HEK293 (cell line): Measurements from ENCODE around the gene CD44.

Experiments used
- CTCF ChIA-PET: fragments of 350-600 bp; formaldehyde crosslinking; extraction: SDS; loops from one replicate; lab custom pipeline; 2021; ENCODE audit warnings: antibody characterized with exemption; lab: Yijun Ruan, JAX
- POLR2A ChIA-PET: fragments of 300-600 bp; formaldehyde crosslinking; extraction: SDS; loops from one replicate; lab custom pipeline; 2020; ENCODE audit warnings: antibody characterized with exemption, inconsistent platforms; lab: Yijun Ruan, JAX
- H3K27ac ChIP-seq: fragments of 200-500 bp; sonication (Bioruptor generic); 2 replicates; pipeline ENCODE4 v1.5.1; 2014; ENCODE audit warnings: low read depth, low read length, control low read depth, inconsistent platforms; ENCODE audit errors: extremely low read depth
- H3K36me3 ChIP-seq, 2 experiments: fragments of 200-500 bp in 1 of 2; sonication (Bioruptor generic) in 1 of 2; 1 replicate in 1 of 2; 2 replicates in 1 of 2; pipeline ENCODE4 v1.5.1; 2014 to 2017; ENCODE audit warnings: inconsistent platforms in 2 of 2, low read length in 2 of 2; ENCODE audit not compliant: control insufficient read depth in 2 of 2, insufficient read depth in 1 of 2
- H3K4me1 ChIP-seq: fragments of 200-500 bp; sonication (Bioruptor generic); 2 replicates; pipeline ENCODE4 v1.5.1; 2014; ENCODE audit warnings: mild to moderate bottlenecking, low read length, inconsistent platforms; ENCODE audit not compliant: control insufficient read depth, insufficient read depth
- H3K4me3 ChIP-seq: 2 replicates; pipeline ENCODE4 v1.5.1; 2011; ENCODE audit warnings: low read depth, mild to moderate bottlenecking, control low read depth, low read length, moderate library complexity
- H3K9me3 ChIP-seq: fragments of 200-500 bp; sonication (Bioruptor generic); 2 replicates; pipeline ENCODE4 v1.5.1; 2014; ENCODE audit warnings: low read depth, low read length, inconsistent platforms; ENCODE audit not compliant: control insufficient read depth, insufficient read depth
- EGR2 ChIP-seq: fragments of 450-650 bp; formaldehyde crosslinking; IDR thresholded peaks from 2 replicates; pipeline ENCODE4 v1.5.1; 2016; ENCODE audit warnings: low read depth, missing biosample characterization, missing genetic modification characterization
- GLIS1 ChIP-seq: fragments of 450-650 bp; formaldehyde crosslinking; IDR thresholded peaks from 2 replicates; pipeline ENCODE4 v1.5.1; 2016; ENCODE audit warnings: missing biosample characterization, missing genetic modification characterization
- KLF7 ChIP-seq: fragments of 450-650 bp; formaldehyde crosslinking; IDR thresholded peaks from 2 replicates; pipeline ENCODE4 v1.5.1; 2016; ENCODE audit warnings: missing biosample characterization, missing genetic modification characterization, borderline replicate concordance
- MEIS1 ChIP-seq: sonication (generic); formaldehyde crosslinking; IDR thresholded peaks from 2 replicates; pipeline ENCODE4 v1.8.1; 2022; ENCODE audit warnings: missing genetic modification reagents, mild to moderate bottlenecking, borderline replicate concordance
- MZF1 ChIP-seq: fragments of 450-650 bp; formaldehyde crosslinking; IDR thresholded peaks from 2 replicates; pipeline ENCODE4 v1.5.1; 2017; ENCODE audit warnings: missing biosample characterization, missing genetic modification characterization, borderline replicate concordance
- SP7 ChIP-seq: fragments of 450-650 bp; formaldehyde crosslinking; IDR thresholded peaks from 2 replicates; pipeline ENCODE4 v1.5.1; 2016; ENCODE audit warnings: missing biosample characterization, missing genetic modification characterization
- WT1 ChIP-seq: fragments of 450-650 bp; formaldehyde crosslinking; IDR thresholded peaks from 2 replicates; pipeline ENCODE4 v1.5.1; 2016; ENCODE audit warnings: missing biosample characterization, missing genetic modification characterization
- ZBTB7A ChIP-seq: fragments of 450-650 bp; formaldehyde crosslinking; IDR thresholded peaks from 2 replicates; pipeline ENCODE4 v1.5.1; 2016; ENCODE audit warnings: low read depth, missing biosample characterization, missing genetic modification characterization
- ZFHX2 ChIP-seq: fragments of 450-650 bp; formaldehyde crosslinking; conservative IDR thresholded peaks from 2 replicates; pipeline ENCODE4 v1.5.1; 2016; ENCODE audit warnings: missing biosample characterization, missing genetic modification characterization
- ZNF146 ChIP-seq: fragments of 450-650 bp; formaldehyde crosslinking; IDR thresholded peaks from 2 replicates; pipeline ENCODE4 v1.5.1; 2016; ENCODE audit warnings: missing biosample characterization, missing genetic modification characterization
- ZNF239 ChIP-seq: fragments of 450-650 bp; formaldehyde crosslinking; IDR thresholded peaks from 2 replicates; pipeline ENCODE4 v1.5.1; 2016; ENCODE audit warnings: missing biosample characterization, missing genetic modification characterization
- ZNF324 ChIP-seq: fragments of 450-650 bp; formaldehyde crosslinking; IDR thresholded peaks from 2 replicates; pipeline ENCODE4 v1.5.1; 2016; ENCODE audit warnings: missing biosample characterization, missing genetic modification characterization
- ZNF394 ChIP-seq: fragments of 450-650 bp; formaldehyde crosslinking; IDR thresholded peaks from 2 replicates; pipeline ENCODE4 v1.5.1; 2016; ENCODE audit warnings: missing biosample characterization, missing genetic modification characterization, mild to moderate bottlenecking, moderate library complexity, borderline replicate concordance
- ZNF48 ChIP-seq: fragments of 450-650 bp; formaldehyde crosslinking; IDR thresholded peaks from 2 replicates; pipeline ENCODE4 v1.5.1; 2016; ENCODE audit warnings: missing biosample characterization, missing genetic modification characterization
- ZNF560 ChIP-seq: fragments of 450-650 bp; formaldehyde crosslinking; IDR thresholded peaks from 2 replicates; pipeline ENCODE4 v1.5.1; 2017; ENCODE audit warnings: missing biosample characterization, missing genetic modification characterization, borderline replicate concordance
- ZNF621 ChIP-seq: fragments of 450-650 bp; formaldehyde crosslinking; IDR thresholded peaks from 2 replicates; pipeline ENCODE4 v1.5.1; 2017; ENCODE audit warnings: missing biosample characterization, missing genetic modification characterization
- ZNF654 ChIP-seq: fragments of 450-650 bp; formaldehyde crosslinking; IDR thresholded peaks from 2 replicates; pipeline ENCODE4 v1.5.1; 2016; ENCODE audit warnings: low read depth, missing biosample characterization, missing genetic modification characterization
- TF ChIP-seq, protein P1 (sequence below): fragments of 450-650 bp; formaldehyde crosslinking; IDR thresholded peaks from 2 replicates; pipeline ENCODE4 v1.5.1; 2016; ENCODE audit warnings: missing biosample characterization, missing genetic modification characterization, borderline replicate concordance
- TF ChIP-seq, protein P2 (sequence below): fragments of 450-650 bp; formaldehyde crosslinking; IDR thresholded peaks from 2 replicates; pipeline ENCODE4 v1.5.1; 2016; ENCODE audit warnings: missing biosample characterization, missing genetic modification characterization
- TF ChIP-seq, protein P3 (sequence below): fragments of 450-650 bp; formaldehyde crosslinking; IDR thresholded peaks from 2 replicates; pipeline ENCODE4 v1.5.1; 2016; ENCODE audit warnings: missing biosample characterization, missing genetic modification characterization

The CD44 gene

DNA sequence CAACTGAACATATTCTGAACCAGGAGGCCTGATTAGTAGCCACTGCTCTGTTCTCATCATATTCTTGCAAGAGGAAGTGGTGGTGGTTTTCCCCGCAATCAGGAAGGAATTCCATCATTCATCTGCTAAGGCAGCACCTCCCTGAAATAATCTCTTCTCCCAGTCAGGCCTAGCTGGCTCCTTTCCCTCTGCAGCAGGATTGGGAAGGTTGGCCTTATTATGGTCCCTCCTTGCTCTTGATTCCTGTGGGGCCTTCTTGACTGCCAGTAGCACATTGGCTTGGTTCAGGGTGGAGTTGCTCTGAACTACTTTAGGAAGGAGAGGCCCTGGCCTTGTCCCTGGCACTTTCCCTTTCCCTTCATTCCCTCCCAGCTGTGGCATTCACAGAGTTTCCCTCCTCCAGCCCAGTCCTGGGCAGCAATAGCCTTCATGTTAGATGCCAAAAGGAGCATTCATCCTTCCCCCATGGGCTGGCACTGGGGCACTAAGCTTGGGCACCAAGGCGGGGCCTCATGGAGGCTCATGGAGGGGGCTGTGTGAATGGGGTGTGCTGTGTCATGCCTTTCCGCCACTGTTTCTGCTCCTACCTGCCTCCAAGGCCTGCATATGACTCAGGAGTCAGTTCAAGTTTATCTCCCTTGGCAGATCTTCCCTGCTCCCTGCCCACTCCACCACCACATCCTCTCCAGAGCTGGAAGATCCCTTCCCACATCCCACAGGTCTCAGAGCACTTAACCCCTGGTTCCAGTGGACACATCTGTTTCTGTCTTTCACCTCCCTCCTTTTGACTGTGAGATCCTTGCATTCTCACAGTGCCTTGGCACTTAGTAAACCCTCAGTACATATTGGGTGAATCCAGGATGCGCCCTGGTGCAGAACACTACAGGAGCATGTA, 27.6 kb upstream of the CD44 start:
- Histone ChIP-seq H3K36me3 (no peaks in the 10 kb centered on the region), H3K27ac (no peak overlapping the region), H3K4me1 (no peaks in the 10 kb centered on the region), H3K4me3 (no peak overlapping the region), H3K9me3 (no peaks in the 10 kb centered on the region)
- ChIA-PET CTCF (no interaction called here), POLR2A (no interaction called here)
- TF ChIP-seq ZNF654 (tag by site-specific recombination) (no peak), ZNF48 (tag by site-specific recombination) (no peak), ZNF239 (tag by site-specific recombination) (no peak), EGR2 (peak; percentile 72; the same call in 1 of the 2 replicates), ZNF621 (tag by site-specific recombination) (no peak), ZFHX2 (tag by site-specific recombination) (peak; percentile 44), KLF7 (tag by site-specific recombination) (no peak), SP7 (tag by site-specific recombination) (no peak), ZNF146 (tag by site-specific recombination) (no peak), ZNF324 (tag by site-specific recombination) (no peak), MZF1 (tag by site-specific recombination) (no peak), MEIS1 (no peak)
- TF ChIP-seq, protein P1, sequence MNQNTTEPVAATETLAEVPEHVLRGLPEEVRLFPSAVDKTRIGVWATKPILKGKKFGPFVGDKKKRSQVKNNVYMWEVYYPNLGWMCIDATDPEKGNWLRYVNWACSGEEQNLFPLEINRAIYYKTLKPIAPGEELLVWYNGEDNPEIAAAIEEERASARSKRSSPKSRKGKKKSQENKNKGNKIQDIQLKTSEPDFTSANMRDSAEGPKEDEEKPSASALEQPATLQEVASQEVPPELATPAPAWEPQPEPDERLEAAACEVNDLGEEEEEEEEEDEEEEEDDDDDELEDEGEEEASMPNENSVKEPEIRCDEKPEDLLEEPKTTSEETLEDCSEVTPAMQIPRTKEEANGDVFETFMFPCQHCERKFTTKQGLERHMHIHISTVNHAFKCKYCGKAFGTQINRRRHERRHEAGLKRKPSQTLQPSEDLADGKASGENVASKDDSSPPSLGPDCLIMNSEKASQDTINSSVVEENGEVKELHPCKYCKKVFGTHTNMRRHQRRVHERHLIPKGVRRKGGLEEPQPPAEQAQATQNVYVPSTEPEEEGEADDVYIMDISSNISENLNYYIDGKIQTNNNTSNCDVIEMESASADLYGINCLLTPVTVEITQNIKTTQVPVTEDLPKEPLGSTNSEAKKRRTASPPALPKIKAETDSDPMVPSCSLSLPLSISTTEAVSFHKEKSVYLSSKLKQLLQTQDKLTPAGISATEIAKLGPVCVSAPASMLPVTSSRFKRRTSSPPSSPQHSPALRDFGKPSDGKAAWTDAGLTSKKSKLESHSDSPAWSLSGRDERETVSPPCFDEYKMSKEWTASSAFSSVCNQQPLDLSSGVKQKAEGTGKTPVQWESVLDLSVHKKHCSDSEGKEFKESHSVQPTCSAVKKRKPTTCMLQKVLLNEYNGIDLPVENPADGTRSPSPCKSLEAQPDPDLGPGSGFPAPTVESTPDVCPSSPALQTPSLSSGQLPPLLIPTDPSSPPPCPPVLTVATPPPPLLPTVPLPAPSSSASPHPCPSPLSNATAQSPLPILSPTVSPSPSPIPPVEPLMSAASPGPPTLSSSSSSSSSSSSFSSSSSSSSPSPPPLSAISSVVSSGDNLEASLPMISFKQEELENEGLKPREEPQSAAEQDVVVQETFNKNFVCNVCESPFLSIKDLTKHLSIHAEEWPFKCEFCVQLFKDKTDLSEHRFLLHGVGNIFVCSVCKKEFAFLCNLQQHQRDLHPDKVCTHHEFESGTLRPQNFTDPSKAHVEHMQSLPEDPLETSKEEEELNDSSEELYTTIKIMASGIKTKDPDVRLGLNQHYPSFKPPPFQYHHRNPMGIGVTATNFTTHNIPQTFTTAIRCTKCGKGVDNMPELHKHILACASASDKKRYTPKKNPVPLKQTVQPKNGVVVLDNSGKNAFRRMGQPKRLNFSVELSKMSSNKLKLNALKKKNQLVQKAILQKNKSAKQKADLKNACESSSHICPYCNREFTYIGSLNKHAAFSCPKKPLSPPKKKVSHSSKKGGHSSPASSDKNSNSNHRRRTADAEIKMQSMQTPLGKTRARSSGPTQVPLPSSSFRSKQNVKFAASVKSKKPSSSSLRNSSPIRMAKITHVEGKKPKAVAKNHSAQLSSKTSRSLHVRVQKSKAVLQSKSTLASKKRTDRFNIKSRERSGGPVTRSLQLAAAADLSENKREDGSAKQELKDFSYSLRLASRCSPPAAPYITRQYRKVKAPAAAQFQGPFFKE (tag by site-specific recombination), result no peak
- TF ChIP-seq, protein P2, sequence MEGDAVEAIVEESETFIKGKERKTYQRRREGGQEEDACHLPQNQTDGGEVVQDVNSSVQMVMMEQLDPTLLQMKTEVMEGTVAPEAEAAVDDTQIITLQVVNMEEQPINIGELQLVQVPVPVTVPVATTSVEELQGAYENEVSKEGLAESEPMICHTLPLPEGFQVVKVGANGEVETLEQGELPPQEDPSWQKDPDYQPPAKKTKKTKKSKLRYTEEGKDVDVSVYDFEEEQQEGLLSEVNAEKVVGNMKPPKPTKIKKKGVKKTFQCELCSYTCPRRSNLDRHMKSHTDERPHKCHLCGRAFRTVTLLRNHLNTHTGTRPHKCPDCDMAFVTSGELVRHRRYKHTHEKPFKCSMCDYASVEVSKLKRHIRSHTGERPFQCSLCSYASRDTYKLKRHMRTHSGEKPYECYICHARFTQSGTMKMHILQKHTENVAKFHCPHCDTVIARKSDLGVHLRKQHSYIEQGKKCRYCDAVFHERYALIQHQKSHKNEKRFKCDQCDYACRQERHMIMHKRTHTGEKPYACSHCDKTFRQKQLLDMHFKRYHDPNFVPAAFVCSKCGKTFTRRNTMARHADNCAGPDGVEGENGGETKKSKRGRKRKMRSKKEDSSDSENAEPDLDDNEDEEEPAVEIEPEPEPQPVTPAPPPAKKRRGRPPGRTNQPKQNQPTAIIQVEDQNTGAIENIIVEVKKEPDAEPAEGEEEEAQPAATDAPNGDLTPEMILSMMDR (tag by site-specific recombination), result no peak

DNA sequence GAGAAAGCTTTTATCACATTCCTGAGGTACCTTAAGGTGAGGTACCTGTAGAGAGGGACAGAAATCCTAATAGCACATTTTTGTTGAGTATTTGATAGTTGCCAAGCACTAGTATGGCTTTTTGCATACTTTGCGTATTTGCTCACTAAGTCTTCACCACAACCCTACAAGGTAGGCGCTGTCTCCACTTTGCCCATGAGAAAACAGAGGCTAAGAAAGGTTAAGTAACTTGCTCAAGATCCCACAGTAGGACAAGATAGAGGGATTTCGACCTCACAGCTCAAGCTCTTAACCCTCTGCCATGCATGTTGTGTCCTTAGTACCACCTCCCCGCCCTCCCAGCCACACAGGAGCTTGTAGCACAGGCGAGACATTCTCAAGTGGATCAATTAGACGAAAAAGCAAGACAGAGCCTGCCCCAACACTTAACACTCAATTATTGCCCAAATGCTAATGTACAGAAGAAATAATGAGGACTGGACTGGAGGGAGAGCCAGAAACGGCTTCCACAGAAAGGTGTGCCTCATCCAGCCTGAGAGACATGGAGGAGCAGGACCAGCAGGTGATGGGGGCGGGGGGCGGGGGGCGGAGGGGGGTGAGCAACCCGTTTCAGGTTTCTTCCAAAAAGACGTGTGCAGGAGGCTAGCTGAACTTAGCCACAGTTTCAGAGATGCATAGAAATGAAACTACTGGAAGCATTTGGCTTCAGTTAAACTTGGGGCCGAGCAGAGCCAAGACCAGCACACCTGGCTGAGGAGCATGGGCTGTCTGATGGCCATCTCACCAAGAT, 26.7 kb upstream of the CD44 start:
- no peaks in the 10 kb centered on the region for H3K36me3 ChIP-seq
- no peaks in the 10 kb centered on the region for H3K4me1 ChIP-seq
- no peaks in the 10 kb centered on the region for H3K9me3 ChIP-seq
- ChIA-PET POLR2A (no interaction called here), CTCF (interaction anchor here (0.6 kb wide), 1 partner anchor 186 kb away, joined by 4 read pairs; no protein-coding TSS in a partner anchor)
- TF ChIP-seq ZNF394 (tag by site-specific recombination) (no peak), ZBTB7A (tag by site-specific recombination) (no peak), WT1 (no peak), ZNF560 (tag by site-specific recombination) (no peak), GLIS1 (tag by site-specific recombination) (no peak)
- TF ChIP-seq, protein P3, sequence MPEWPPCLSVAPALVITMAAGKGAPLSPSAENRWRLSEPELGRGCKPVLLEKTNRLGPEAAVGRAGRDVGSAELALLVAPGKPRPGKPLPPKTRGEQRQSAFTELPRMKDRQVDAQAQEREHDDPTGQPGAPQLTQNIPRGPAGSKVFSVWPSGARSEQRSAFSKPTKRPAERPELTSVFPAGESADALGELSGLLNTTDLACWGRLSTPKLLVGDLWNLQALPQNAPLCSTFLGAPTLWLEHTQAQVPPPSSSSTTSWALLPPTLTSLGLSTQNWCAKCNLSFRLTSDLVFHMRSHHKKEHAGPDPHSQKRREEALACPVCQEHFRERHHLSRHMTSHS, result no peak
- no peak overlapping the region for H3K4me3 ChIP-seq
- no peak overlapping the region for H3K27ac ChIP-seq
